ENCODE measurements around the gene SUPT3H.

Gene SUPT3H

DNA sequence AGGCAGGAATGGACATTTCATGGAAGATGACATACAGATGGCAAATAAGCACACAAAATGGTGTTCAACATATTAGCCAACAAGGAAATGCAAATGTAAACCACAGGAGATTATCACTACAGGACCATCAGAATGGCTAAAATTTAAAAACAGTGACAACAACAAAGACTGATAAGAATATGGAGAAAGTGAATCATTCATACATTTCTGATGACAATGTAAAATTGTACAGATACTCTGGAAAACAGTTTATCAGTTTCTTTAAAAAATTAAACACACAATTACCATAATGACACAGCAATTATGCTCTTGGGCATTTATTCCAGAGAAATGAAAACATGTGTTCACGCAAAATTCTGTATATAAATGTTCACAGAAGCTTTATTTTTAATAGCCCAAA is 155.4 kb downstream of the SUPT3H start:
- TF ChIP-seq, protein P1, sequence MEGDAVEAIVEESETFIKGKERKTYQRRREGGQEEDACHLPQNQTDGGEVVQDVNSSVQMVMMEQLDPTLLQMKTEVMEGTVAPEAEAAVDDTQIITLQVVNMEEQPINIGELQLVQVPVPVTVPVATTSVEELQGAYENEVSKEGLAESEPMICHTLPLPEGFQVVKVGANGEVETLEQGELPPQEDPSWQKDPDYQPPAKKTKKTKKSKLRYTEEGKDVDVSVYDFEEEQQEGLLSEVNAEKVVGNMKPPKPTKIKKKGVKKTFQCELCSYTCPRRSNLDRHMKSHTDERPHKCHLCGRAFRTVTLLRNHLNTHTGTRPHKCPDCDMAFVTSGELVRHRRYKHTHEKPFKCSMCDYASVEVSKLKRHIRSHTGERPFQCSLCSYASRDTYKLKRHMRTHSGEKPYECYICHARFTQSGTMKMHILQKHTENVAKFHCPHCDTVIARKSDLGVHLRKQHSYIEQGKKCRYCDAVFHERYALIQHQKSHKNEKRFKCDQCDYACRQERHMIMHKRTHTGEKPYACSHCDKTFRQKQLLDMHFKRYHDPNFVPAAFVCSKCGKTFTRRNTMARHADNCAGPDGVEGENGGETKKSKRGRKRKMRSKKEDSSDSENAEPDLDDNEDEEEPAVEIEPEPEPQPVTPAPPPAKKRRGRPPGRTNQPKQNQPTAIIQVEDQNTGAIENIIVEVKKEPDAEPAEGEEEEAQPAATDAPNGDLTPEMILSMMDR (IDR thresholded peaks at IDR 0.05; ENCODE audit: borderline replicate concordance, insufficient read depth, low read depth, low read length): no peak
- no peak overlapping the region for H3K4me3 ChIP-seq (ENCODE audit: low read depth, low read length)

DNA sequence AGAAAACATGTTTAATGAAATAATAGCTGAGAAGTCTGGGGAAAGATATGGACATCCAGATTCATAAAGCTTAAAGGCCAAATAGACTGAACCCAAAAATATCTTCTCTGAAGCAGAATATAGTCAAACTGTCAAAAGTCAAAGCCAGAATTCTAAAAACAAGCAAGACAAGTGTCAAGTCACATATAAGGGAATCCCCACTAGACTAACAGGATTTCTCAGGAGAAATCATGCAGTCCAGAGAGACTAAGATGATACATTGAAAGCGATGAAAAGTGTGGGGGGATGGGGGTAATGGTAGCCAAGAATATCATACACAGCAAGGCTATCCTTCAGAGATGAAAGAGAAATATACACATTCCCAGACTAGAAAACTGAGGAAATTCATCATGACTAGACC is 162.0 kb downstream of the SUPT3H start:
- TF ChIP-seq, protein P1 (IDR thresholded peaks at IDR 0.05; ENCODE audit: borderline replicate concordance, insufficient read depth, low read depth, low read length): no peak

DNA sequence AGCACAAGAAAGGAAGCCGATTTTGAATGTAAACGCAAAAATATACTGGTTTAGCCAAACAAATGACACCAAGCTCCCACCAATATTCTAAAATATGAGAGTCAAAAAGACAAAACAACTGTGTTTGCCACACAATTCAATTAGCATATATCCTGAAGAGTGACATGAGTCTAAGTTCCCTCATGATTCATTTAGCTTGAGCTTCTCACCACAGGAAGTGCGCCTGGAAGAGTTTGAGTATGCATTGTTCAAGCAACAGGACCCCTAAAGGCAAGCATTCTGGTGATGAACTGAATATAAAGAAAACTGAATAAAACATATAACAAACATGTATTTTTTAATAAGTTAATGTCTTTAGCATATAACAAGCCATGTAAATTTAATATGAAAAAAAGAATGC is 164.8 kb downstream of the SUPT3H start:
- H3K4me3 ChIP-seq (ENCODE audit: low read depth, low read length): no peak overlapping the region
- TF ChIP-seq, protein P1 (IDR thresholded peaks at IDR 0.05; ENCODE audit: borderline replicate concordance, insufficient read depth, low read depth, low read length): no peak

More for the DNA sequence above, 162.0 kb downstream of the SUPT3H start:
- H3K4me3 ChIP-seq (ENCODE audit: low read depth, low read length): no peak overlapping the region

DNA sequence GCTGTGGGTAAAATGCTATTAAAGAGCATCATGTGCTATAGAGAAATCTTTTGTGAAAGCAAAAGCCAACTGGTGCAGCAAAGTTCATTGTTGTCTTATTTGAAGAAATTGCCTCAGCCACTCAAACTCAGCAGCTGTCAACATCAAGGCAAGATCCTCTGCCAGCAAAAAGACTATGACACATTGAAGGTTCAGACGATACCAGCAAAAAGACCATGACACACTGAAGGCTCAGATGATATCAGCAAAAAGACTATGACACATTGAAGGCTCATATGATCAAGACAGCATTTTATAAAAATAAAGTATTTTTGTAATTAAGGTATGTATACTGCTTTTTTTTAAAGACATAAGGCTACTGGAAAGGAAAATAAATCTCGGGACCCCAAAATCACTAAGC is 168.0 kb downstream of the SUPT3H start:
- TF ChIP-seq, protein P1 (IDR thresholded peaks at IDR 0.05; ENCODE audit: borderline replicate concordance, insufficient read depth, low read depth, low read length): no peak
- H3K4me3 ChIP-seq (ENCODE audit: low read depth, low read length): no peak overlapping the region

DNA sequence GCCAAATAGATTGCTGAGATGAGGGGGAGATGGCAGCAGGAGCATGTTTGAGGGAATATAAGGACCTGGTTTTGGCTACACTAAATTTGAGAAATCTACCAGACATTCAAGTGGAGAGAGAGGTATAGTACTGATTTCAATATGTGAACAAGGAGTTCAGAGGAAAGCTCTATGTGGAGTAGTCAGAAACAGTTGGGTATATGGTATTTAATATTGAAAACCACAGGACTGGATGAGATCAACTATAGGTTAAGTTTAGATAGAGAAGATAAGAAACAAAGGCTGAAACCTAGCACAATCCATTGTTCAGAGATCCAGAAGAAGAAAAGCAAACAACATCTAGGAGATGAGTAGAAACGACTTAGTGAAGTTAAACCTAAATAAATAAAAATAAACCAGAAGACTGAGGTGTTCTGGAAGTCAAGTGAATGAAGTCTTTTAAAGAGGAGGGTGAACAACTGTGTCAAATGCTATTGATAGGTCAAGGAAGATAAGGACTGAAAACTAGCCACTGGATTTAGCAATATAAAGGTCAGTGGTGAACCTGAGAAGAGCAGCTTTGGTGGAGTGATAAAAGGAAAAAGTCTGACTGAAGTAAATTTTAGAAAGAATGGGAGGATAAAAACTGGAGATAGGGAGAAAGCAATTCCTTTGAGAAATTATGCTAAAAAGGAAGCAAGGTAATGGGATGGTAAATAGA is 170.8 kb downstream of the SUPT3H start:
- TF ChIP-seq, protein P1 (IDR thresholded peaks at IDR 0.05; ENCODE audit: borderline replicate concordance, insufficient read depth, low read depth, low read length): no peak

DNA sequence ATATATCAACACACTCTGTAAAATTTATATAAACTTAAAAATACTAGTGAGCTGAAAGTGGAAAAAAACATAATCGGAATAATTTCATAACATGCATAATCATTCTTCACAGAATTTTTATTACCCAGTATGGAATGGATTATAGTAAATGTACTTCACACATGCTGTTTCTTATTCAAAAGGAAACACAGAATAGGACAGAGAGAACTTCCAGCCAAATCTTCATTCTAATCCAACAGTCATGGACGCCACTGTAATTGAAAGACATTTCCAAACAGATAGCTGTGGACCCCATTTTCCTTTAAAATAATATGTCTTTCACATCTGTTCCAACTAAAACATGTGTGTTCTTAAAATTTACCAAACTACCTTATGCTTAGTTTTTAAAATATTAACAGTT is 176.2 kb downstream of the SUPT3H start:
- TF ChIP-seq, protein P1 (IDR thresholded peaks at IDR 0.05; ENCODE audit: borderline replicate concordance, insufficient read depth, low read depth, low read length): no peak
- no peak overlapping the region for H3K4me3 ChIP-seq (ENCODE audit: low read depth, low read length)

More for the DNA sequence above, 170.8 kb downstream of the SUPT3H start:
- H3K4me3 ChIP-seq (ENCODE audit: low read depth, low read length): no peak overlapping the region

DNA sequence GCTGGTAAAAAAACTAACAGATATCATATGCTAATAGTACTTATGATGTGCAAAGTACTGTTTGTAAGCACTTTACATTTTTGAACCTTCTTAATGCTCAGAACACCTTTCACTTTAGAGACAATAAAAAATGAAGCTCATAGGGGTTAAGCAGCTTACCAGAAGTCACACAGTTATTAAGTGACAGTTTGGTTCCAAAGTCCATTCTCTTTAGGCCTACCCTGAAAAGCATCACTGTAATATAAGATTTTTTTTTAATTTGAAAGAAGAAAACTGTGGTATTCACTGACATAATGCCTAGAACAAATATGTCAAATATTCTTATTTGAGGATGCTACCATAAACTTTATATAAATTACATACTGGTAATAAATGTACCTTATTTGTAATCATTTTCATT is 177.2 kb downstream of the SUPT3H start:
- TF ChIP-seq, protein P1 (IDR thresholded peaks at IDR 0.05; ENCODE audit: borderline replicate concordance, insufficient read depth, low read depth, low read length): no peak

More for the DNA sequence above, 177.2 kb downstream of the SUPT3H start:
- no peak overlapping the region for H3K4me3 ChIP-seq (ENCODE audit: low read depth, low read length)
